Measurements from ENCODE around the gene TEX9. TPM values are rescaled to one million over a fixed set of nuclear protein-coding genes. Genes with fewer than 3 reads are reported as not detected.
A peak's percentile ranks its signal among the peaks of the same experiment; 100 is the strongest.

Gene TEX9
- total RNA-seq, 1 experiment from 2014 or later = 6.3 TPM

- Mint-ChIP-seq H3K27me3 (ENCODE audit: insufficient read depth, unreplicated experiment) (no peaks in the 10 kb centered on the region), H3K4me1 (ENCODE audit: insufficient read depth, unreplicated experiment) (peaks cover 14% of the 10 kb centered on the region), H3K27ac (ENCODE audit: low read depth, unreplicated experiment) (no peak overlapping the region), H3K4me3 (ENCODE audit: unreplicated experiment) (no peak overlapping the region), H3K36me3 (ENCODE audit: insufficient read depth, unreplicated experiment) (no peaks in the 10 kb centered on the region), H3K9me3 (ENCODE audit: unreplicated experiment) (no peaks in the 10 kb centered on the region)
- ChIA-PET CTCF (interaction anchor here (1.2 to 1.5 kb wide), 2 partner anchors 14 to 72 kb away, joined by 3 to 4 read pairs; no protein-coding TSS in a partner anchor), POLR2A (no interaction called here)
- BruUV-seq (replicated peaks) = no TSS peak
- TF ChIP-seq, protein P1, sequence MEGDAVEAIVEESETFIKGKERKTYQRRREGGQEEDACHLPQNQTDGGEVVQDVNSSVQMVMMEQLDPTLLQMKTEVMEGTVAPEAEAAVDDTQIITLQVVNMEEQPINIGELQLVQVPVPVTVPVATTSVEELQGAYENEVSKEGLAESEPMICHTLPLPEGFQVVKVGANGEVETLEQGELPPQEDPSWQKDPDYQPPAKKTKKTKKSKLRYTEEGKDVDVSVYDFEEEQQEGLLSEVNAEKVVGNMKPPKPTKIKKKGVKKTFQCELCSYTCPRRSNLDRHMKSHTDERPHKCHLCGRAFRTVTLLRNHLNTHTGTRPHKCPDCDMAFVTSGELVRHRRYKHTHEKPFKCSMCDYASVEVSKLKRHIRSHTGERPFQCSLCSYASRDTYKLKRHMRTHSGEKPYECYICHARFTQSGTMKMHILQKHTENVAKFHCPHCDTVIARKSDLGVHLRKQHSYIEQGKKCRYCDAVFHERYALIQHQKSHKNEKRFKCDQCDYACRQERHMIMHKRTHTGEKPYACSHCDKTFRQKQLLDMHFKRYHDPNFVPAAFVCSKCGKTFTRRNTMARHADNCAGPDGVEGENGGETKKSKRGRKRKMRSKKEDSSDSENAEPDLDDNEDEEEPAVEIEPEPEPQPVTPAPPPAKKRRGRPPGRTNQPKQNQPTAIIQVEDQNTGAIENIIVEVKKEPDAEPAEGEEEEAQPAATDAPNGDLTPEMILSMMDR (IDR thresholded peaks at IDR 0.05; ENCODE audit: unreplicated experiment) = no peak
- intact Hi-C loops (cut with micrococcal nuclease) = no loop called here
- DNase-seq (ENCODE audit: unreplicated experiment) = peak; percentile 32
These were observed 8.6 kb upstream of the TEX9 start for GRCh38 chr15:56356616-56357015.

- no peak overlapping the region for H3K4me3 Mint-ChIP-seq (ENCODE audit: unreplicated experiment)
- TF ChIP-seq, protein P1 (IDR thresholded peaks at IDR 0.05; ENCODE audit: unreplicated experiment) = no peak
- H3K9me3 Mint-ChIP-seq (ENCODE audit: unreplicated experiment) = no peaks in the 10 kb centered on the region
- no peaks in the 10 kb centered on the region for H3K36me3 Mint-ChIP-seq (ENCODE audit: insufficient read depth, unreplicated experiment)
- no peak for DNase-seq (ENCODE audit: unreplicated experiment)
- POLR2A ChIA-PET = no interaction called here
- no peaks in the 10 kb centered on the region for H3K27me3 Mint-ChIP-seq (ENCODE audit: insufficient read depth, unreplicated experiment)
- BruUV-seq (replicated peaks) = no TSS peak
- CTCF ChIA-PET = no interaction called here
- intact Hi-C loops (cut with micrococcal nuclease) = no loop called here
- H3K4me1 Mint-ChIP-seq (ENCODE audit: insufficient read depth, unreplicated experiment) = peaks cover 14% of the 10 kb centered on the region
- no peak overlapping the region for H3K27ac Mint-ChIP-seq (ENCODE audit: low read depth, unreplicated experiment)
These were observed 6.6 kb upstream of the TEX9 start for GRCh38 chr15:56358604-56359003.

DNA sequence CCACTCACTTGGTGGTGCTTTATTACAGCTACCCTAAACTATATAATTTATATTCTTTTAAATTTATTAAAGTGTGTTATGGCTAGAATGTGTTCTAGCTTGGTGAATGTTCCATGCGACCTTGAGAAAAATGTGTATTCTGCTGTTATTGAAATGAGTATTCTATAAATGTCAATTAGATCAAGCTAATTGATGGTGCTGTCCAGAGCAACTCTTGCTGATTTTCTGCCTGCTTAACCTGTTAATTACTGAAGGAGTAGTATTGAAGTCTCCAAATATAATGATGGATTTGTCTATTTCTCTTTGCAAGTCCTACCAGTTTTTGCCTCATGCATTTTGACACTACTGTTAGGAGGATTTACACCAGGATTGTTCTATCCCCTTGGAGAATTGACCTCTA, 3.2 kb upstream of the TEX9 start:
- no peak overlapping the region for H3K27ac Mint-ChIP-seq (ENCODE audit: low read depth, unreplicated experiment)
- TF ChIP-seq, protein P1 (IDR thresholded peaks at IDR 0.05; ENCODE audit: unreplicated experiment) = no peak

GRCh38 chr15:56366211-56366610, 985 bp downstream of the TEX9 start:
- H3K27ac Mint-ChIP-seq (ENCODE audit: low read depth, unreplicated experiment) = peak overlapping the region; percentile 72
- CTCF ChIA-PET = interaction anchor here (0.6 to 3.5 kb wide), 3 partner anchors 24 to 121 kb away, joined by 5 to 17 read pairs (median 12); no protein-coding TSS in a partner anchor
- BruUV-seq (replicated peaks) = no TSS peak

More for the DNA sequence above, 3.2 kb upstream of the TEX9 start:
- no peak overlapping the region for H3K4me3 Mint-ChIP-seq (ENCODE audit: unreplicated experiment)
- peaks cover 16% of the 10 kb centered on the region for H3K4me1 Mint-ChIP-seq (ENCODE audit: insufficient read depth, unreplicated experiment)
- BruUV-seq (replicated peaks) = no TSS peak
- no peaks in the 10 kb centered on the region for H3K9me3 Mint-ChIP-seq (ENCODE audit: unreplicated experiment)
- ChIA-PET CTCF (interaction anchor here (0.6 to 0.7 kb wide), 2 partner anchors 67 to 81 kb away, joined by 3 to 5 read pairs; no protein-coding TSS in a partner anchor), POLR2A (interaction anchor here (0.7 kb wide), 1 partner anchor 80 kb away, joined by 3 read pairs; no protein-coding TSS in a partner anchor)
- peaks cover 6% of the 10 kb centered on the region for H3K36me3 Mint-ChIP-seq (ENCODE audit: insufficient read depth, unreplicated experiment)
- intact Hi-C loops (cut with micrococcal nuclease) = no loop called here
- no peak for DNase-seq (ENCODE audit: unreplicated experiment)
- no peaks in the 10 kb centered on the region for H3K27me3 Mint-ChIP-seq (ENCODE audit: insufficient read depth, unreplicated experiment)

More at GRCh38 chr15:56366211-56366610, 985 bp downstream of the TEX9 start:
- Mint-ChIP-seq H3K27me3 (ENCODE audit: insufficient read depth, unreplicated experiment) (no peaks in the 10 kb centered on the region), H3K4me3 (ENCODE audit: unreplicated experiment) (peak overlapping the region; percentile 76), H3K36me3 (ENCODE audit: insufficient read depth, unreplicated experiment) (peaks cover 6% of the 10 kb centered on the region), H3K4me1 (ENCODE audit: insufficient read depth, unreplicated experiment) (peaks cover 38% of the 10 kb centered on the region), H3K9me3 (ENCODE audit: unreplicated experiment) (no peaks in the 10 kb centered on the region)
- TF ChIP-seq, protein P1 (IDR thresholded peaks at IDR 0.05; ENCODE audit: unreplicated experiment) = no peak
- POLR2A ChIA-PET = interaction anchor here (0.8 to 4.1 kb wide), 5 partner anchors 24 to 326 kb away, joined by 3 to 46 read pairs (median 10); partner anchors contain the start of gene RFX7
- no peak for DNase-seq (ENCODE audit: unreplicated experiment)
- intact Hi-C loops (cut with micrococcal nuclease) = no loop called here
